Measurements from ENCODE around the gene B3GALT4. TPM values are rescaled to one million over a fixed set of nuclear protein-coding genes. Genes with fewer than 3 reads are reported as not detected.

Gene B3GALT4, protein sequence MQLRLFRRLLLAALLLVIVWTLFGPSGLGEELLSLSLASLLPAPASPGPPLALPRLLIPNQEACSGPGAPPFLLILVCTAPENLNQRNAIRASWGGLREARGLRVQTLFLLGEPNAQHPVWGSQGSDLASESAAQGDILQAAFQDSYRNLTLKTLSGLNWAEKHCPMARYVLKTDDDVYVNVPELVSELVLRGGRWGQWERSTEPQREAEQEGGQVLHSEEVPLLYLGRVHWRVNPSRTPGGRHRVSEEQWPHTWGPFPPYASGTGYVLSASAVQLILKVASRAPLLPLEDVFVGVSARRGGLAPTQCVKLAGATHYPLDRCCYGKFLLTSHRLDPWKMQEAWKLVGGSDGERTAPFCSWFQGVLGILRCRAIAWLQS
- total RNA-seq (2021; ENCODE audit: unreplicated experiment) (1.9 TPM), Bru-seq, nascent RNA (percentile 54 among the genes with signal in this experiment), BruChase-seq, experiment 1, labeled RNA remaining after a 6-hour chase (percentile 29 among the genes with signal in this experiment), BruChase-seq, experiment 2, labeled RNA remaining after a 2-hour chase (percentile 30 among the genes with signal in this experiment)
- polyA plus RNA-seq (2012) = 0.52 and 1.3 TPM in 2 replicates
- long read RNA-seq, transcript B3GALT4-204 (1 exons, 1,694 nt) = major isoform, 6 of 6 reads
- long read RNA-seq, partial matches to known transcripts = 0 of 6 reads
- long read RNA-seq, other reads (novel, unspliced or antisense) = 0 of 6 reads

DNA sequence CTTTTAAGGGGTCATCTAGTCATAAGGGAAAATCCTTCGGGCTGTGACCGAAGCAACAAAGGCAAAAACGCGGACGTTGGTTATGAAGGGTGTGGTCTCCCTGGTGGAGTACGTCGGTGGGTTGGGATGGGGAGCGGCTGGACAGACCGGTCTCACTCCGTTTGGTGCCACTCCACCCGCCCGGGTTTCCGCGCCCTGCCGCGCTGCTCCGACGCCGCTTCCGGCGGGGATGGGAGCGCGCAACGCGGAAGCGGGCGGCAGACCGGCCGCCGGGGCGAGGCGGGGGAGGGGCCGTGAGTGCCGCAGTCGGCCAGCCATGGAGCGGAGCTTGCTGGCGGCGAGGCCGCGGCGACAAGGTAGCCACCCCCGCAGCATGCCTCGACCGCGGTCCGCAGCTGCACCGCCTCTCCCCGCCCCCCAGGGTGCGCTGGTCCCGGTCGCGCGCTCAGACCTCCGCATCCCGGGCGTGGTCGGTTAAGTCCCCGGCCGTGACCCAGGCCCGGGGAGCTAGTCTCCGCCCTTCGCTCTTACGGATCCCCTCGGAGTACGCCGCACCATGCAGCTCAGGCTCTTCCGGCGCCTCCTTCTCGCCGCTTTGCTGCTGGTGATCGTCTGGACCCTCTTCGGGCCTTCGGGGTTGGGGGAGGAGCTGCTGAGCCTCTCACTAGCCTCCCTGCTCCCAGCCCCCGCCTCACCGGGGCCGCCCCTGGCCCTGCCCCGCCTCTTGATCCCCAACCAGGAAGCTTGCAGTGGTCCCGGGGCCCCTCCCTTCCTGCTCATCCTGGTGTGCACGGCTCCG is at the start of gene B3GALT4:
TSS of gene B3GALT4 (plus strand) at position 260 of the 799 bp plus-strand sequence. CDS start at position 557, 297 bp downstream.
- DNase-seq (ENCODE audit: low read depth, low spot score) = no peak
- H3K4me3 ChIP-seq (replicated peaks in 1 of 2; ENCODE audit: low read depth in 1 of 2, low read length in 2 of 2) = peak within 1 kb of the TSS; percentile 34 to 99
- peak within 1 kb of the TSS; percentile 98 for H3K9ac ChIP-seq (ENCODE audit: low read length)
- ChIA-PET POLR2A (interaction anchor here (0.8 to 2.4 kb wide), 10 partner anchors 12 to 133 kb away, joined by 3 to 12 read pairs (median 6); partner anchors contain the start of genes PFDN6, RGL2, WDR46 and ZBTB22), RAD21 (ENCODE audit: low non-redundant PET in 1 of 2, low total read pairs in 2 of 2, uncharacterized antibody in 2 of 2, unreplicated experiment in 2 of 2) (no interaction called here), CTCF (interaction anchor here (0.6 to 1.8 kb wide), 7 partner anchors 12 to 263 kb away, joined by 3 to 9 read pairs (median 5); partner anchors contain the start of genes PFDN6, RGL2, WDR46 and ZBTB22)
- peaks cover 43 to 68% of the 10 kb centered on the region in 2 experiments for H3K4me1 ChIP-seq (ENCODE audit: control insufficient read depth in 1 of 2, insufficient read depth in 2 of 2, low read length in 2 of 2)
- peaks cover 42% of the 10 kb centered on the region for H3K79me2 ChIP-seq (ENCODE audit: insufficient read depth, low read length)
- H3K9me2 ChIP-seq (ENCODE audit: insufficient read depth) = no peaks in the 10 kb centered on the region
- H3K36me3 ChIP-seq (ENCODE audit: control insufficient read depth in 1 of 2, insufficient read depth in 2 of 2, low read length in 2 of 2) = peaks cover 31 to 56% of the 10 kb centered on the region in 2 experiments
- H4K20me1 ChIP-seq (ENCODE audit: insufficient read depth) = peaks cover 22% of the 10 kb centered on the region
- peak; percentile 65 for ATAC-seq
- no peaks in the 10 kb centered on the region for H3K9me3 ChIP-seq (ENCODE audit: control insufficient read depth in 1 of 2, insufficient read depth in 1 of 2, low read depth in 1 of 2, low read length in 2 of 2)
- H3K27me3 ChIP-seq (ENCODE audit: insufficient read depth, low read length) = no peaks in the 10 kb centered on the region
- H2AFZ ChIP-seq (ENCODE audit: low read depth, low read length, poor library complexity, severe bottlenecking) = no peak within 1 kb of the TSS
- peak within 1 kb of the TSS; percentile 82 for H3K27ac ChIP-seq (ENCODE audit: low read depth, low read length)
- BruUV-seq (replicated peaks) = no TSS peak
- peak within 1 kb of the TSS; percentile 86 for H3K4me2 ChIP-seq (ENCODE audit: low read length)
- intact Hi-C loops (cut with micrococcal nuclease) = no loop called here
- peak; percentile 12 for TF ChIP-seq YY1 (IDR thresholded peaks at IDR 0.05; ENCODE audit: extremely low read depth, insufficient replicate concordance, low read depth, low read length)
- no peak for TF ChIP-seq RAD21 (IDR thresholded peaks at IDR 0.05; ENCODE audit: low read depth)
- TF ChIP-seq SRF (IDR thresholded peaks at IDR 0.05; ENCODE audit: low read depth) = no peak
- TF ChIP-seq CBX3 (IDR thresholded peaks at IDR 0.05; ENCODE audit: low read depth) = no peak
- no peak for TF ChIP-seq SIN3A (IDR thresholded peaks at IDR 0.05; ENCODE audit: low read depth)
- no peak for TF ChIP-seq FOSL1 (IDR thresholded peaks at IDR 0.05; ENCODE audit: low read depth)
- TF ChIP-seq EZH2phosphoT487 (IDR thresholded peaks at IDR 0.05; ENCODE audit: borderline replicate concordance) = no peak
- no peak for TF ChIP-seq EGR1 (IDR thresholded peaks at IDR 0.05; ENCODE audit: low read depth)
- TF ChIP-seq JUND (IDR thresholded peaks at IDR 0.05) = no peak
- no peak for TF ChIP-seq SP1 (IDR thresholded peaks at IDR 0.05; ENCODE audit: low read depth)
- no peak for TF ChIP-seq EZH2 (IDR thresholded peaks at IDR 0.05)
- TF ChIP-seq, protein P1, sequence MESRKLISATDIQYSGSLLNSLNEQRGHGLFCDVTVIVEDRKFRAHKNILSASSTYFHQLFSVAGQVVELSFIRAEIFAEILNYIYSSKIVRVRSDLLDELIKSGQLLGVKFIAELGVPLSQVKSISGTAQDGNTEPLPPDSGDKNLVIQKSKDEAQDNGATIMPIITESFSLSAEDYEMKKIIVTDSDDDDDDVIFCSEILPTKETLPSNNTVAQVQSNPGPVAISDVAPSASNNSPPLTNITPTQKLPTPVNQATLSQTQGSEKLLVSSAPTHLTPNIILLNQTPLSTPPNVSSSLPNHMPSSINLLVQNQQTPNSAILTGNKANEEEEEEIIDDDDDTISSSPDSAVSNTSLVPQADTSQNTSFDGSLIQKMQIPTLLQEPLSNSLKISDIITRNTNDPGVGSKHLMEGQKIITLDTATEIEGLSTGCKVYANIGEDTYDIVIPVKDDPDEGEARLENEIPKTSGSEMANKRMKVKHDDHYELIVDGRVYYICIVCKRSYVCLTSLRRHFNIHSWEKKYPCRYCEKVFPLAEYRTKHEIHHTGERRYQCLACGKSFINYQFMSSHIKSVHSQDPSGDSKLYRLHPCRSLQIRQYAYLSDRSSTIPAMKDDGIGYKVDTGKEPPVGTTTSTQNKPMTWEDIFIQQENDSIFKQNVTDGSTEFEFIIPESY (IDR thresholded peaks at IDR 0.05; ENCODE audit: extremely low read depth, insufficient replicate concordance, low read length) = peak; percentile 10
- no peak for TF ChIP-seq CEBPB (IDR thresholded peaks at IDR 0.05; ENCODE audit: low read depth)
- peak; percentile 60 for TF ChIP-seq TCF7L2 (IDR thresholded peaks at IDR 0.05; ENCODE audit: borderline replicate concordance, extremely low read depth, insufficient read depth, insufficient read length)
- TF ChIP-seq ZNF274 (IDR thresholded peaks at IDR 0.05; ENCODE audit: low read depth, low read length) = no peak
- no peak for TF ChIP-seq ELF1 (IDR thresholded peaks at IDR 0.05; ENCODE audit: borderline replicate concordance, low read depth)
- TF ChIP-seq, protein P2, sequence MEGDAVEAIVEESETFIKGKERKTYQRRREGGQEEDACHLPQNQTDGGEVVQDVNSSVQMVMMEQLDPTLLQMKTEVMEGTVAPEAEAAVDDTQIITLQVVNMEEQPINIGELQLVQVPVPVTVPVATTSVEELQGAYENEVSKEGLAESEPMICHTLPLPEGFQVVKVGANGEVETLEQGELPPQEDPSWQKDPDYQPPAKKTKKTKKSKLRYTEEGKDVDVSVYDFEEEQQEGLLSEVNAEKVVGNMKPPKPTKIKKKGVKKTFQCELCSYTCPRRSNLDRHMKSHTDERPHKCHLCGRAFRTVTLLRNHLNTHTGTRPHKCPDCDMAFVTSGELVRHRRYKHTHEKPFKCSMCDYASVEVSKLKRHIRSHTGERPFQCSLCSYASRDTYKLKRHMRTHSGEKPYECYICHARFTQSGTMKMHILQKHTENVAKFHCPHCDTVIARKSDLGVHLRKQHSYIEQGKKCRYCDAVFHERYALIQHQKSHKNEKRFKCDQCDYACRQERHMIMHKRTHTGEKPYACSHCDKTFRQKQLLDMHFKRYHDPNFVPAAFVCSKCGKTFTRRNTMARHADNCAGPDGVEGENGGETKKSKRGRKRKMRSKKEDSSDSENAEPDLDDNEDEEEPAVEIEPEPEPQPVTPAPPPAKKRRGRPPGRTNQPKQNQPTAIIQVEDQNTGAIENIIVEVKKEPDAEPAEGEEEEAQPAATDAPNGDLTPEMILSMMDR (IDR thresholded peaks at IDR 0.05 in 2 of 3, conservative IDR thresholded peaks at IDR 0.05 in 1 of 3; ENCODE audit: borderline replicate concordance in 1 of 3, insufficient read depth in 1 of 3, low read depth in 2 of 3, low read length in 2 of 3) = peak in 2 of 3 experiments; percentile 46 to 63; a peak in 4 of 6 replicates
- TF ChIP-seq POLR2A (IDR thresholded peaks at IDR 0.05; ENCODE audit: borderline replicate concordance, extremely low read depth, insufficient read depth, insufficient read length) = peak; percentile 81
- TF ChIP-seq, protein P3, sequence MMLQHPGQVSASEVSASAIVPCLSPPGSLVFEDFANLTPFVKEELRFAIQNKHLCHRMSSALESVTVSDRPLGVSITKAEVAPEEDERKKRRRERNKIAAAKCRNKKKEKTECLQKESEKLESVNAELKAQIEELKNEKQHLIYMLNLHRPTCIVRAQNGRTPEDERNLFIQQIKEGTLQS (IDR thresholded peaks at IDR 0.05) = no peak
- peak; percentile 95 for TF ChIP-seq POLR2AphosphoS5 (IDR thresholded peaks at IDR 0.05; ENCODE audit: low read depth, low read length)

All from HCT116 (cell line).